HG03139 (cell line): ENCODE data around the gene GASK1B.

Experiments
- ATAC-seq: cut with Tn5 transposase; IDR thresholded peaks from one replicate; pipeline ENCODE4 v1.9.1; 2021; ENCODE audit not compliant: unreplicated experiment

GASK1B gene

DNA sequence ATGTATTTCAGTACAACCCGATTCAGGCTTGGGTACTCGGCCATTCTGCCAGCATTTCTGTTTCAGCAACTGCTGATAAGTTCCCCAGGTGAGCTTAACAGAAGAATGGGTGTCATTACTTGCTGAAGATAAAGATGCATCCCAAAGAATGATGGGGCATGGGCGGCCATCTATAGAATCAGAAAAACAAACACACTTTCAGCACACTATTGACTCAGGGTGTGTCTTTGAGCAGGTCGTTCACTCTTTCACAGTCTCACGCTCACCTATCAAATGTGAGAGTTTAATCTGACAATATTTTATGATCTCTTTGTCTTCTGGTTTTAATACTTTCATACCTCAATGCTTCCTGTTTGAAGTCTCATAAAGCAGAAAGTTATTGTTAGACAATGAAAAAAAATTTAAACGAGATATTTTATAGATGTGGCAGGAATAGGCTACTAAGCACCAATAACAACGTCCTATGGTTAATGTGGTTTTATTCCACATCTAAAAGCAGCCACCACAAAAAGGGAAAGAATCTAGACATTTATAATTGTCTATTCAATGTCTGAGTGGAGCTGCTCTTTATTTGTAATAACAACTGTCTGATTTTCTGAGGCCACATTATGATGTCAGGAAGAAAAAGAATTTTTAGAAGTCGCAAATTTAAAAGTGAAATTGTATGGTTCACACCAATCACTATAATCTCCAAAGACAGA lies 17.0 kb downstream of the GASK1B start:
- ATAC-seq = no peak

DNA sequence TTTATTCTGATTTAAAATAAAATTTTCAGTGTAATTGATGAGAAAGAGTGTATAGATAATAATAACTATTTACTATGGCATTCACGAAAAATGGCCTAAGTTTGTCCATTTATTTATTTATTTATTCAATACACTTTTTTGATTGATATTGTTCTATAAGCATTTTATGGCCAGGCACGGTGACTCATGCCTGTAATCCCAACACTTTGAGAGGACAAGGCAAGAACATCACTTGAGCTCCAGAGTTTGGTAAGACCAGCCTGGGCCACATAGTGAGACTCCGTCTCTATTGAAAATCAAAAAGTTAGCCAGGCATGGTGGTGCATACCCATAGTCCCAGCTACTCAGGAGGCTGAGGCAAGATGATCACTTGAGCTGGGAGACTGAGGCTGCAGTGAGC lies 25.7 kb downstream of the GASK1B start:
- ATAC-seq = no peak

DNA sequence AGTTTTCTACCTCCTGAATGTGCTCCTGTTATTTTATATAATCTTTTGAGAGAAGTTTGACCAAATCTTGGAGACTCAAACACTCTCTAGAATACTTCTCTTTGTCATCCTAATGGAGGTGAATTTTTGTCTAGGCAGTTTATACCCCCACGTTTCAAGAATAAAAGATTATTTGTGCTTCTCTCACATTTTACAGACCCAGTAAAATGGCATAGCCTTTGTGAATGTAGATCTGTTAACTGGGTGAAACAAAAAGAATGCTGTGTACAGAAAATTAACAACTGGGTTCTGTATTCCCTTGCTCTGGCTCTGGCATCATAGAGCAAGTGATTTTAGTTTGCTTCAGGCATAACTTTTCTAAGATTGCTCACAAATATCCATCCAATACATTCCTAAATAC lies 26.1 kb downstream of the GASK1B start:
- no peak for ATAC-seq

DNA sequence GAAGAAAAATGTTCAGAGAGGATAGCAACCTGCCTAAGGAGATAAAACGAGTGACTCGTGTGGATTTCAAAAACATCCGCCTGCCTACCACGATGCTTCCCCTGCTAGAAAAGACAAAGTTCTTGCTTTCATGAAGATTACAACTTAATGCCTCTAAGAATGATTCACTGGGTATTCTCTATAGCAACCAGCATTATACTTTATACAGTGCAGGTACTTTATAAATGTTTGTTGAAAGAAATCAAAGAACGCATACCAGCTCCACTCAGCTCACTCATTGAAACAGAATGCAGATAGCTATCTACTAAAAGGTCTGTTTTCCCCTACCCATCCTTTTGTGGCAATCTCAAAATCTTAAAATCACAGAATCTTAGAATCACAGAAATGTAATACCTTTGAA lies 33.7 kb downstream of the GASK1B start:
- no peak for ATAC-seq

DNA sequence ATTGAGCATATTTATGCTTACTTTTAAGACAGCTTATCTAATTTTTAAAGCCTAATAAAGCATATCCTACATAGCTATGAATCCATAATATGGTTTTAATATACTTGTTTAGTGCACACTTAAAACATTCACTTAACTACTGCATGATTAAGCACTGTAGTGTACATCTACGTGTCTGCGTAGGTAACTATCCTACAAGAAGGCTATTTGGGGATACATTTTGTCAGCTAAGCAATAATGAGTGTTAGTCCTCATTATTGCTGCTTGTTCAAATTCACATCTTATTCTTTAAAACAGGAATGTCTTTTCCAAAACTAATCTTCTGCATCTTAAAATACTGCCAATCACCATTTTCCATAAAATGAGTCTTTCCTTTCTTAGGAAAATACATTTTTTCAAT lies 38.6 kb downstream of the GASK1B start:
- ATAC-seq = no peak

DNA sequence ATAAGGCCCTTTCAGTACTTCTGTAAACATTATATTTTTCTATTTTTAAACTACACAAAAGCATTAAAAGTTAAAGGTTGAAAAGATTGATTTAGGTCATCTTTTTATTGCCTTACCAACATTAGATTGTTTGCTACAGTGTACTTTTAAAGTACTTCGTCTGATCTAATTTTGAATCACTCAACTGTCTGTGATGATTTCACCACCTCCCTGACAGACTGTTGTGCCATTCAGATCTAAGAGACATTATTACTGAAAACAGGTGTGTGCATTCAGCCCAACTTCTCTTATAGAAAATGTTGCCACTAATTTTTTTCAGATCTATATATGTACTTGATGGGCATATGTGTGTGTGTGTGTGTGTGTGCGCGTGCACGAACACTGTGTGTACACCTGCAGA lies 39.3 kb downstream of the GASK1B start:
- ATAC-seq = no peak

DNA sequence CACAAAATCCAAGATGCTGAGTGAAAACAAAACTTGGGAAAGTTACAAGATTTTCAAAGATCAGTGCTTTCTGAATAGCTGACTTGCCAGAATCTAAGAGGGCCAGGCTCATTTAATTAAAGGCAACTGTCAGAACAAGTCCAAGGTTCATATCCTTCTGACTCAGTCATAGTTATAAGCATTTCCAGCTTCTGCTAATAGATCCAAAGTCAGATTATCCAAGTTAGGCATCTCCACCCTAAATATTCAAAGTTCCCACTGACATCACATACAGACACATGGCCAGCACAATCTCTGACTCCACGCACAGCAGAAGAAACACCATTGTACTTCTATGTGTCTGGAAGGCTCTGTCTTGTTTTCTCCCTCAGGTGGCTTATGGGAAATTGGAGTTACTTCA lies 41.8 kb downstream of the GASK1B start:
- no peak for ATAC-seq

DNA sequence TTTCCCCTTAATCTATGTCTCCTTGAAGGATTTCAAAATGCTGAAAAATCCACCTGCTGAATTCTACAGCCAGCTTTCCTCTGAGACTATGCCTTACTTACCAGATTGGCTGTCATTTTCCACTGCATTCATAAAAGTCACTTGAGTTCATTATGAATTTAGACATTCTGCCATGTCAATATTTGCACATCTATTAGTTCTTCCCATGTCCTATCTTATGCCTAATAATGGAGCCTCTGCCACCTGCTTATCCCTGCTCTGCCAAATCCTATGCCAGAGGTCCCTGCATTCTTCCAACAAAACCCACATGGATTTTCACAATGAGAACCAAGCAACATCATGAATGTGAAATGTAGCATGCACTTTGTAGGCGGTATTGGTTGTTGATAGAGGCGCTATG lies 42.6 kb downstream of the GASK1B start:
- no peak for ATAC-seq

DNA sequence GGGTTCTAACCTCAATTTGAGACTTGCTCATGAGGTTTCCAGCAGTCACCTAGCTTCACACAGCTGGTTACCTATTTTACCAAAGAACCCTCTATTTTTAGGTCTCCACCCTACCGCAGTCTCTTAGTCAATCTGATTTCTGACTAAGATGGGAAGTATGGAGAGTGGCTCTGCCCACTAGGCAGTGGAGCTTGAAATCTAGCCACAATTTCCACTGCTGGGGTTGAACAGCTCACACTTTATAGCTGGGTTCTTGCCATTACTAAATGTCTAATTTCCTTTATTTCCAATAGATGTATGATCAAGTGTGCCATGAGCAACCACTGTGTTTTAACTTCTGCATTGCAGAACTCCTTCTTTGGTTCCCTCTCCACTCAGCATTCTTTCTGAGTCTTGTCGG lies 43.1 kb downstream of the GASK1B start:
- ATAC-seq = peak; percentile 72

DNA sequence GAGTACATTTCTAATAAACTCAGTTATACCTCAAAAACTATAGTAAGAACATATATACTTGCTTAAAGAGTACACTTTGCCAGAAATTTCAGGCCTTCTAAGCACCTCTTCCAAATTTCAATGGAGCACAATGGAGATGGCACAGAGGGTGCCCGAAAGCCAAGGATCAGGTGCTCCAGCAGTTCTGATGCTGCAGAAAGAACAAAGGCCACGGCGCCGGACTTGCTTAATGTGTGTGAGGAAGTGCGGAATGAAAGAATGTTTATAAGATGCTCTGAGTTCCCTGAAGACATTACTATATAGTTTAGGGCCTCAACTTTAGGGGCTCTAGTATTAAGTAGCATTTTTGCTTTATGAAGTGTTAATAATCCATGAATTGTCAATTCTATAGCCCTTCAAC lies 44.3 kb downstream of the GASK1B start:
- ATAC-seq = no peak

DNA sequence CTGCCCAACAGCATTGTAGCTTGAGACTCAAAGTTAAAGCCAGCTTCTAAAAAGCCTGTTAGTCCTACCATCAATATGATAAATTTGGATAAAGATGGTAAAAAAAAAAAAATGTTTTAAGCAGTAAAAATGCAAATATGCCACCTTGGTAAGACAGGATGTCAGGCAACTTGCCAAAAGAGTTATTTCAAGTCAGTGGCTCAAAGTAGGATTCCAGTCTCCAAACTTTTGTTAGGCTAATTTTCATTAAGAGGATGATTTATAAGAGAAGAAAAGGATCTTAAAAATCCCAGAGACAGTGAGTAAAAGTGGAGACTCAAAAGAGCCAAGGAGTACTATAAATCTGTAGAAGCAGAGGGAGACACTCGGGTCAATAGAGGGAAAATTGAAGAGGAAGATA lies 47.5 kb downstream of the GASK1B start:
- no peak for ATAC-seq
